Activated T-cell treated with anti-CD3 and anti-CD28 coated beads, Interleukin-2, amount 50 U/mL, for 24 hours (primary cell): ENCODE results near the gene MSRB3.
A peak's percentile ranks its signal among the peaks of the same experiment; 100 is the strongest.
"Not testable (repeated sequence)": the region's sequence is repeated elsewhere in the genome, so short reads cannot be mapped to it uniquely, and the experiment has no call there.

Source experiments
- DNase-seq: peaks from one replicate; pipeline ENCODE4 v3.0.0-alpha.2; 2020
- H3K27ac Mint-ChIP-seq: 2 replicates; pipeline ENCODE4 v1.8.0; 2020; ENCODE audit warnings: mild to moderate bottlenecking, mixed read lengths
- H3K27me3 Mint-ChIP-seq: 2 replicates; pipeline ENCODE4 v1.8.0; 2020; ENCODE audit warnings: mixed read lengths
- H3K36me3 Mint-ChIP-seq: 2 replicates; pipeline ENCODE4 v1.8.0; 2020; ENCODE audit warnings: low read depth, mixed read lengths
- H3K4me1 Mint-ChIP-seq: 2 replicates; pipeline ENCODE4 v1.8.0; 2020; ENCODE audit warnings: low read depth, mixed read lengths
- H3K4me3 Mint-ChIP-seq: 2 replicates; pipeline ENCODE4 v1.8.0; 2020; ENCODE audit warnings: mild to moderate bottlenecking, moderate library complexity, mixed read lengths
- H3K9me3 Mint-ChIP-seq: 2 replicates; pipeline ENCODE4 v1.8.0; 2020; ENCODE audit warnings: mixed read lengths

Gene MSRB3

DNA sequence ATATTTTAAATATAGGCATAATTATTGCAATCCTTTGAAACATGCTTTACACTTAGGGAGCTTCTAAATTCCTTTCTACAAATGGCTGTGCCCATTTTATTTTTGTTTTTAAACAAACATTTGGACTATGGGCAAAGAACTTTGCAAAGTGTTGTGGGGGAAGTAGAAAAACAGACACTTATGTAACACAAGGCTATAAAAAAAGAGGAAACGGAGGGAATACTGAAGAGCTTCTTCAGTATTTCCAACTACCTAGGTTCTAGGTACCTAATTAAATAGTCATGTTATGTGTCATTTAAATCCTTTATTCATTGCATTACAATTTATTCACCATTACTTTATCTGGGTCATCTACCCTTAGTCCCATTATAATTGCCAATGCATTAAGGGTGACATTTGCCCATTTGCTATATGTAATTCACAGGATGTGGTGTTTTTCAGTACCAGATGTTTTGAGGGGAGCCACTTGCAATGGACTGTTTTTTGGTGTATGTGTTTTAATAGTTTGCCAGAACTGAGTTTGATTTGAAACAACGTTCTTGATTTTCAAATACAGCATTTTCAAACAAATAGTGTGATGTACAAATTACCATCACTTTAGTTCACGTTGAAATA is 1.5 kb upstream of the MSRB3 start:
- Mint-ChIP-seq H3K27me3 (peaks cover 80% of the 10 kb centered on the region), H3K9me3 (no peaks in the 10 kb centered on the region), H3K4me3 (no peak overlapping the region), H3K4me1 (peaks cover 8% of the 10 kb centered on the region), H3K36me3 (no peaks in the 10 kb centered on the region), H3K27ac (no peak overlapping the region)
- no peak for DNase-seq

- Mint-ChIP-seq H3K4me3 (peak overlapping the region; percentile 55), H3K9me3 (no peaks in the 10 kb centered on the region), H3K27me3 (peaks cover 88% of the 10 kb centered on the region), H3K27ac (no peak overlapping the region), H3K36me3 (no peaks in the 10 kb centered on the region), H3K4me1 (peaks cover 8% of the 10 kb centered on the region)
- DNase-seq: peak; percentile 29
Measured at GRCh38 chr12:65277994-65278575, 398 bp upstream of the MSRB3 start.

- Mint-ChIP-seq H3K27me3 (peaks cover 76% of the 10 kb centered on the region), H3K9me3 (no peaks in the 10 kb centered on the region), H3K27ac (no peak overlapping the region), H3K4me1 (peaks cover 8% of the 10 kb centered on the region), H3K36me3 (no peaks in the 10 kb centered on the region), H3K4me3 (peak overlapping the region; percentile 63)
- DNase-seq: no peak
Measured at GRCh38 chr12:65279369-65280112, 1.1 kb downstream of the MSRB3 start.

- no peak overlapping the region for H3K4me3 Mint-ChIP-seq
- H3K4me1 Mint-ChIP-seq: peaks cover 8% of the 10 kb centered on the region
- H3K27ac Mint-ChIP-seq: no peak overlapping the region
- no peaks in the 10 kb centered on the region for H3K36me3 Mint-ChIP-seq
- peaks cover 71% of the 10 kb centered on the region for H3K27me3 Mint-ChIP-seq
- H3K9me3 Mint-ChIP-seq: no peaks in the 10 kb centered on the region
- DNase-seq: no peak
Measured at GRCh38 chr12:65280306-65280705, 1.8 kb downstream of the MSRB3 start.

GRCh38 chr12:65282840-65283239 is 4.4 kb downstream of the MSRB3 start:
- H3K36me3 Mint-ChIP-seq: no peaks in the 10 kb centered on the region
- no peak for DNase-seq
- no peaks in the 10 kb centered on the region for H3K9me3 Mint-ChIP-seq
- H3K27ac Mint-ChIP-seq: no peak overlapping the region
- H3K4me1 Mint-ChIP-seq: peaks cover 8% of the 10 kb centered on the region
- peaks cover 54% of the 10 kb centered on the region for H3K27me3 Mint-ChIP-seq
- no peak overlapping the region for H3K4me3 Mint-ChIP-seq

- not testable (repeated sequence) for DNase-seq, H3K27ac Mint-ChIP-seq, H3K4me3 Mint-ChIP-seq, H3K9me3 Mint-ChIP-seq, H3K36me3 Mint-ChIP-seq, H3K4me1 Mint-ChIP-seq
- peaks cover 38% of the 10 kb centered on the region for H3K27me3 Mint-ChIP-seq
Measured at GRCh38 chr12:65285532-65285931, 7.0 kb downstream of the MSRB3 start.

GRCh38 chr12:65287426-65287825 is 8.9 kb downstream of the MSRB3 start:
- H3K27ac Mint-ChIP-seq: no peak overlapping the region
- no peaks in the 10 kb centered on the region for H3K9me3 Mint-ChIP-seq

DNA sequence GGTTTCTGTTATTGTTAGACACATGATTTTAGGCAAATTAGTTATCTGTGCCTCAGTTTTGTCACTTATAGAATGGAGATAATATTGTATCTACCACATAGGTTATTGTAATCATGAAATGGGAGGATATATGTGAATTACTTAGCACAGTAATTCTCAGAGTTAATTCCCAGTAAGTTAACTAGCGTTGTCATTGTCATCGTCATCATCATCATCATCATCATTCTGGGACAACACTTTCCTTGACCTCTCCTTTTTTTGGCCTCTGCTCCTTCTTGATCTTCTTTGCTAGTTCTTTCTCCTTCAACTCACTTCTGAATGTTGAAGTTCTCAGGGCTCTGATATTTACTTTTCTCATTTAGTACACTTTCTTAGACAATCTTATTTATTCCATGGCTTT is 13.8 kb downstream of the MSRB3 start:
- Mint-ChIP-seq H3K27ac (no peak overlapping the region), H3K36me3 (no peaks in the 10 kb centered on the region), H3K4me3 (no peak overlapping the region), H3K4me1 (no peaks in the 10 kb centered on the region), H3K27me3 (peaks cover 22% of the 10 kb centered on the region), H3K9me3 (no peaks in the 10 kb centered on the region)
- no peak for DNase-seq

More at GRCh38 chr12:65287426-65287825, 8.9 kb downstream of the MSRB3 start:
- no peak for DNase-seq
- H3K4me1 Mint-ChIP-seq: no peaks in the 10 kb centered on the region
- peaks cover 22% of the 10 kb centered on the region for H3K27me3 Mint-ChIP-seq
- H3K4me3 Mint-ChIP-seq: no peak overlapping the region
- no peaks in the 10 kb centered on the region for H3K36me3 Mint-ChIP-seq

GRCh38 chr12:65293735-65294134 is 15.3 kb downstream of the MSRB3 start:
- no peak for DNase-seq
- no peaks in the 10 kb centered on the region for H3K9me3 Mint-ChIP-seq
- no peaks in the 10 kb centered on the region for H3K4me1 Mint-ChIP-seq
- no peak overlapping the region for H3K27ac Mint-ChIP-seq
- H3K27me3 Mint-ChIP-seq: peaks cover 22% of the 10 kb centered on the region
- no peaks in the 10 kb centered on the region for H3K36me3 Mint-ChIP-seq
- no peak overlapping the region for H3K4me3 Mint-ChIP-seq

DNA sequence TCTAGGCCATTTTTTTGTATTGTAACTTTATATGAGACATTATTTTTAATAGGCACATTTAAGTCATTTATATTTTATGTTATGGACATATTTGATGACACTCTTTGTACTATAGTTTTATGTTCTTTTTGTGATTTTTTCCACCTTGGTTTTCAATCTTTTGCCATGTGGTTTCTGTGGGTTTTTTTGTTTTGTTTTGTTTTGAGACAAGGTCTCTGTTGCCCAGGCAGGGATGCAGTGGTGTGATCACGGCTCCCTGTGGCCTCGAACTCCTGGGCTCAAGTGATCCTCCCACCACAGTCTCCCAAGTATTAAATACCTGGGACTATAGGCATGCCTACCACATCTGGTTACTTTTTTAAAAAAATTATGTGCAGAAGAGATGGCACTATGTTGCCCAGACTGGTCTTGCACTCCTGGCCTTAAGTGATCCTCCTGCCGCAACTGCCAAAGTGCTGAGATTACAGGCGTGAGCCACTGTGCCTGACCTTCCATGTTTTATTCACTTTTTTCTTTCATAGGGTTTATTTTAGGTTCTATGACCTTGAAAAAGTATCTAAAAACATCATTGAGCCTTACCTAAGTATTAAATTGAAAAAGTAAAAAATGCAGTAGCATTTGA is 16.3 kb downstream of the MSRB3 start:
- Mint-ChIP-seq H3K4me3 (no peak overlapping the region), H3K27me3 (peaks cover 22% of the 10 kb centered on the region), H3K4me1 (no peaks in the 10 kb centered on the region), H3K9me3 (no peaks in the 10 kb centered on the region), H3K27ac (no peak overlapping the region), H3K36me3 (no peaks in the 10 kb centered on the region)
- DNase-seq: no peak

- no peaks in the 10 kb centered on the region for H3K36me3 Mint-ChIP-seq
- H3K27me3 Mint-ChIP-seq: peaks cover 27% of the 10 kb centered on the region
- no peak overlapping the region for H3K27ac Mint-ChIP-seq
- H3K4me3 Mint-ChIP-seq: no peak overlapping the region
- H3K4me1 Mint-ChIP-seq: no peaks in the 10 kb centered on the region
- DNase-seq: no peak
- H3K9me3 Mint-ChIP-seq: no peaks in the 10 kb centered on the region
Measured at GRCh38 chr12:65296508-65297265, 18.2 kb downstream of the MSRB3 start.

GRCh38 chr12:65300097-65300496 is 21.6 kb downstream of the MSRB3 start:
- no peak overlapping the region for H3K27ac Mint-ChIP-seq
- no peak overlapping the region for H3K4me3 Mint-ChIP-seq
- DNase-seq: no peak
- H3K9me3 Mint-ChIP-seq: no peaks in the 10 kb centered on the region
- peaks cover 43% of the 10 kb centered on the region for H3K27me3 Mint-ChIP-seq
- H3K4me1 Mint-ChIP-seq: no peaks in the 10 kb centered on the region
- no peaks in the 10 kb centered on the region for H3K36me3 Mint-ChIP-seq

DNA sequence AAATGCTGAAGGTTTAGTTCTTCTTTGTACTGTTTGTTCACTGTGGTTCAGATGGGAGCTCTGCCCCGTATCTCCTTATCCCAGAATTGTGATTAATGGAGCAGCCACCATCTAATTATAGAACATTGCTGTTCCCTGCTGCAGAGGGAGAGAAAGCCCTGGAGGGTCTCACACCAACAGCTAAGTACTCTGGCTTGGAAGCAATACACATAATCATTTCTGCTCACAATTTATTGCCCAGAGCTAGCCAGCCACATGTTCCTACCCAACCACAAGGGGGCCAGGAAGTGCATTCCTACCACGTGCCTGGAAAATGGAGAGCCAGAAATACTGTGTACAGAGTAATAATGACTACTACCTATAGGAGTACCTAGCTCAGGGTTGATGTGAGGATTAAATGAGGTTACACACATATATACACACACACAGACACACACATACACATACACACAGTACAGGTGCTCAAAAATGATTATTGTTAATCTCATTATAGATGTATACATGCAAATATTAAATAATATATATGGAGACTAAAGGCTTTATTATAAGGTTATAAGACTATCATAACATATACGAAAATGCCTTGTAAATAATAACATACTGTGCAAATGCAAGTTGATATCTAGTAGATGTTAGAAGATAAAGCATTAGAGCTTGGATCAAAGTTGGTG is 22.3 kb downstream of the MSRB3 start:
- no peak for DNase-seq
- H3K9me3 Mint-ChIP-seq: no peaks in the 10 kb centered on the region
- no peak overlapping the region for H3K27ac Mint-ChIP-seq
- H3K27me3 Mint-ChIP-seq: peaks cover 46% of the 10 kb centered on the region
- no peak overlapping the region for H3K4me3 Mint-ChIP-seq
- no peaks in the 10 kb centered on the region for H3K36me3 Mint-ChIP-seq
- no peaks in the 10 kb centered on the region for H3K4me1 Mint-ChIP-seq

DNA sequence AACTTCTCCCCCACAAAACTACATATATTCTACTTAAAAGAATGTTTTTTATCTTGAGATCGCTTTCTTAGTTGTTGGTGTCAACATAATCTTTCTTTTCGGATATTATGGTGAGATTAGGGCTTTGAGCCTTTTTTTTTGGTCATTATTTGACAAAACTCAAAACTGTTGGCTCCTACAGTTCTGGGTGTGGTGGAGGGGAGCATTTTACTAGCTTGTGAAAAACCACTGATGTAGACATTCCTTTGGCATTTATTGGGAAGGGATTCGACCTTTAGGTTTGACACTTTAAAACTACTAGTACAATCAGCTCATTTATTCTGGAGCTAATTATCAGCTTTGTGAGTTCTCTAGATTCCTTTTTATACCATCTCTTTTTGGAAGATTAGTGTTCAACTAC is 24.4 kb downstream of the MSRB3 start:
- H3K4me1 Mint-ChIP-seq: no peaks in the 10 kb centered on the region
- DNase-seq: no peak
- H3K27me3 Mint-ChIP-seq: peaks cover 36% of the 10 kb centered on the region
- H3K4me3 Mint-ChIP-seq: no peak overlapping the region
- H3K27ac Mint-ChIP-seq: no peak overlapping the region
- H3K36me3 Mint-ChIP-seq: no peaks in the 10 kb centered on the region
- H3K9me3 Mint-ChIP-seq: no peaks in the 10 kb centered on the region
